GM19043 (cell line): ENCODE data around the gene JOSD2.

Experiments
- ATAC-seq: cut with Tn5 transposase; IDR thresholded peaks from one replicate; pipeline ENCODE4 v1.9.1; 2021; ENCODE audit warnings: low read depth; ENCODE audit not compliant: unreplicated experiment

Gene JOSD2

GRCh38 chr19:50457300-50457699 lies 53.7 kb downstream of the JOSD2 start:
- ATAC-seq = no peak
